ENCODE data around the gene KIF26B. TPM values are rescaled to one million over a fixed set of nuclear protein-coding genes. Genes with fewer than 3 reads are reported as not detected.

Gene KIF26B
- total RNA-seq, 1 donor from 2014 or later: 0.32 TPM

GRCh38 chr1:245348626-245349025 is 193.8 kb downstream of the KIF26B start:
- peak; percentile 85 for DNase-seq (ENCODE audit: low spot score)

- DNase-seq (ENCODE audit: low spot score): peak; percentile 11
Measured at GRCh38 chr1:245353411-245353810, 198.6 kb downstream of the KIF26B start.

- peak; percentile 78 for DNase-seq (ENCODE audit: low spot score)
Measured at GRCh38 chr1:245353915-245354775, 199.4 kb downstream of the KIF26B start.

GRCh38 chr1:245355851-245356630 is 201.3 kb downstream of the KIF26B start:
- DNase-seq (ENCODE audit: low spot score): peak; percentile 53

- peak; percentile 45 for DNase-seq (ENCODE audit: low spot score)
Measured at GRCh38 chr1:245356891-245357585, 202.3 kb downstream of the KIF26B start.

- peak; percentile 51 for DNase-seq (ENCODE audit: low spot score)
Measured at GRCh38 chr1:245359101-245359680, 204.4 kb downstream of the KIF26B start.

GRCh38 chr1:245361065-245361464 is 206.3 kb downstream of the KIF26B start:
- DNase-seq (ENCODE audit: low spot score): peak; percentile 20

- DNase-seq (ENCODE audit: low spot score): peak; percentile 53
Measured at GRCh38 chr1:245361951-245362350, 207.2 kb downstream of the KIF26B start.

GRCh38 chr1:245363461-245364200 is 208.8 kb downstream of the KIF26B start:
- peak; percentile 81 for DNase-seq (ENCODE audit: low spot score)

GRCh38 chr1:245365095-245366020 is 210.6 kb downstream of the KIF26B start:
- peak; percentile 30 for DNase-seq (ENCODE audit: low spot score)

- no peak for DNase-seq (ENCODE audit: low spot score)
Measured at GRCh38 chr1:245366886-245367285, 212.1 kb downstream of the KIF26B start.

GRCh38 chr1:245370175-245370825 is 215.5 kb downstream of the KIF26B start:
- no peak for DNase-seq (ENCODE audit: low spot score)

GRCh38 chr1:245370905-245371581 is 216.3 kb downstream of the KIF26B start:
- DNase-seq (ENCODE audit: low spot score): no peak

GRCh38 chr1:245373131-245373530 is 218.3 kb downstream of the KIF26B start:
- DNase-seq (ENCODE audit: low spot score): no peak

- no peak for DNase-seq (ENCODE audit: low spot score)
Measured at GRCh38 chr1:245375789-245376460, 221.1 kb downstream of the KIF26B start.

GRCh38 chr1:245377854-245378253 is 223.1 kb downstream of the KIF26B start:
- DNase-seq (ENCODE audit: low spot score): no peak

GRCh38 chr1:245378311-245378722 is 223.5 kb downstream of the KIF26B start:
- DNase-seq (ENCODE audit: low spot score): no peak

- DNase-seq (ENCODE audit: low spot score): no peak
Measured at GRCh38 chr1:245378745-245379144, 224.0 kb downstream of the KIF26B start.
